ENCODE results near the gene SKIDA1.

The SKIDA1 gene

DNA sequence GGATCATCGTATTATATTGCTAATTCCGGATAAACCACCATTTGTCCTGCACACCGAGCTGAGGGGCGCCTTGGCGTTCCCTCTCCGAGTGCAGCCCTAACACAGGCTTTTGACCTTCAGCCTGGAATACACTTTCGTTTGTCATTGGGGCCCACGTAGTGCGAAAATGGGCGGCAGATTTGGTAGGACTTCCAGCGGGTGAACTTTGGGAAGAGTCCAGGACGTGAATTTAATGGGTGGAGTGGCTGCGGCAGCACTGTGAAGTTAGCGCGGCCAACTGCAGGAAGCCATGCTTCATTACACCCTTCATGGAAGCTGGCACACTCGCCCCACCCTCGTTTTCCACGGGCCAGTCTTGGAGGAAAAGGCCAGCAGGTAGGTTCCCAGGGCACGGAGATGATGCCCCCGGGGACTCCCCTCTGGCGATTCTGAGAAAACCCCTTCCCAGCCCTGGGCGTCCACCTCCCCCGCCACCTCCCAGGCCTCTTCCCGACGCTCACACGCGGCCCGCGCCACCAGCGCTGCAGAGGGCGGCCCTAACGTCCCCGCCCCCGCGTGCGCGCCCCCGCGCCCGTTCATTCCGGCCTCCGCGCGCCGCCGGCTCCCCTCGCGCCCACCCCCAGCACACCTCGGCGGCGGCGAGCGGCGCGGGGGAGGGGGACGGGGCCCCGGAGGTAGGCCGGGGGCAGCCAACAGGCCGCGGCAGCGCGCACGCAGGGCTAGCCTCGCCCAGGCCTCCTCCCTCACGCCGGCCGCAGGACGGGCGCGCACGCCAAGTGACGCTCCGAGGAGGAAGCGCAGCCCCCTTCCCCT lies 8.2 kb upstream of the SKIDA1 start, which contains the start of gene MLLT10:
MLLT10 (plus strand) TSS at position 766 of the 813 bp plus-strand sequence. CDS start 413 bp downstream, outside the sequence.
- H3K9me3 ChIP-seq (ENCODE audit: control insufficient read depth, insufficient read depth, low read length), result no peaks in the 10 kb centered on the region
- H3K4me1 ChIP-seq (ENCODE audit: insufficient read depth, low read length), result peaks cover 16% of the 10 kb centered on the region
- peak within 1 kb of the TSS; percentile 96 for H3K9ac ChIP-seq (ENCODE audit: low read depth, low read length)
- peaks cover 2% of the 10 kb centered on the region; the same call in 1 of the 2 replicates for H3K36me3 ChIP-seq (ENCODE audit: insufficient read depth, low read length)

DNA sequence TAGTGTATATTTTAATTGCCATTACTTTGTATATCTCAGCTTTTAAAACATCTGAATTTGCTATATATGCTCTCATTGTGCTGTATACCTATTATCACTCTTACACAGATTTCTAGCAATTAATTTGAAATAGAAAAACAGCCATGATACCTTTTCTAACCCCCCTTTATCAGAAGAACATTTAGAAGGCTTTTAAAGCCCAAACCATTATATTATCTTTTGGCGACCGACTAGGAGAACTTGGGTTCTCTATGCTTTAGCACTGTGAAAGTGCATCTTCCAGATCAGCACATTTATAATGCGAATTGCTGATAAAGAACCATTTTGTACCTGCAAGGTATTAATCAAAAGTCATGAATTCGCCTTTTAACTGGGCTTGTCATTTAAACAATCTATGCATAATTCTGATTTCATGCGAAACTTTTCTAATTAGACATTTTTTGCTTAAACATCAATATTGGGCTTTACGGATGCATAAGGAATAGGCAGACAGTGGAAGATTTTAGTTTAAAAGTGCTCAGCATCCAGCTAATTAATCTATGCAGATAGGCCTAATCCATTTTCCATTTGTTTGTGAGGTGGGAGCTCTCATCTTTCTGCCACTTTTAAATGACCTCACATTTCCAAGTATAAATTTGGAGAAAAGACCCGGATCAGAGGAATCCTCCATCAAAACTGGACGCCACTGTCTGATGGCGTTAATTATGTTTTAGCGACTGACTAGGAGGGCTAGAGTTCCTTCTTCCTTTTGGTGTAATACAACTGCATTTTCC lies 7.4 kb upstream of the SKIDA1 start:
- no peaks in the 10 kb centered on the region for H3K9me3 ChIP-seq (ENCODE audit: control insufficient read depth, insufficient read depth, low read length)

DNA sequence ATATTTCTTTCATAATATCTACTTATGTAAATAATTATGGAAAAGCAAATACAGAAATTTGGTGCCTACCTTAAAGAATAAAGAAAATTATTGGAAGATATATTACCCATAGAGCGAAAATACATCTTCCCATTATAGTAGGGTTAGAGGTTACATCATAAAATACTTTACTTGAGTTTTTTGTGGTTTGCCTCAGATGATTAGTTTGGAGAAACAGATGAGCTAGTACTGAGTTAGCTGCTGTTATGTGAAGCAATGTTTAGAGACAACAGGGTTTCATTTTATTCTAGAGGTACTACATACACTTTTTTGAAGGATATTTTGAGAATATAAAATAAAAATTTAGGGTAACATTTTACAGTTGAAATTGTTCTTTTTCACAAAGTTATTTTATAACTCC lies 5.7 kb upstream of the SKIDA1 start:
- peaks cover 16% of the 10 kb centered on the region for H3K4me1 ChIP-seq (ENCODE audit: insufficient read depth, low read length)
- H3K36me3 ChIP-seq (ENCODE audit: insufficient read depth, low read length), result no peaks in the 10 kb centered on the region
- no peak overlapping the region for H3K9ac ChIP-seq (ENCODE audit: low read depth, low read length)
- no peaks in the 10 kb centered on the region for H3K9me3 ChIP-seq (ENCODE audit: control insufficient read depth, insufficient read depth, low read length)

More for the DNA sequence above, 7.4 kb upstream of the SKIDA1 start:
- H3K36me3 ChIP-seq (ENCODE audit: insufficient read depth, low read length), result peaks cover 2% of the 10 kb centered on the region; the same call in 1 of the 2 replicates
- peak overlapping the region; percentile 96 for H3K9ac ChIP-seq (ENCODE audit: low read depth, low read length)
- H3K4me1 ChIP-seq (ENCODE audit: insufficient read depth, low read length), result peaks cover 16% of the 10 kb centered on the region

DNA sequence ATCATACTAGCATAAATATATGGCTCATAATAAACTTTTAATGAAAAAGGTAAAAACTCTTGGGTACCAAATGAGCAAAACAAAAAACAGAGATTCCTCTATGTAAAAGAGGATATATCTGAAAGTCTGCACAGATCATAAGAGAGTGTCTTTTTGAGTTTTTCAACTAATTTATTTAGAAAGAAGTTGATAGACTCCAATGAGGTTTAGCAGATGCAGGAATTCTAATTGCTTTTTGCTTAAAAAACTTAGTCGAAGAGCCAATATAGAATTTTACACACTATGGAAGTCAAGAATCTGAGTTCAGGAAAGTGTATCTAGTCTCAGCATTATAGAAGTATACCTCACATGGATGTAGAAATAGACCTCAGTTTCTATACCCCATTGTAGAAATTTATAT lies 5.2 kb upstream of the SKIDA1 start:
- Histone ChIP-seq H3K36me3 (ENCODE audit: insufficient read depth, low read length) (no peaks in the 10 kb centered on the region), H3K4me1 (ENCODE audit: insufficient read depth, low read length) (peaks cover 15% of the 10 kb centered on the region), H3K9me3 (ENCODE audit: control insufficient read depth, insufficient read depth, low read length) (no peaks in the 10 kb centered on the region), H3K9ac (ENCODE audit: low read depth, low read length) (no peak overlapping the region)

DNA sequence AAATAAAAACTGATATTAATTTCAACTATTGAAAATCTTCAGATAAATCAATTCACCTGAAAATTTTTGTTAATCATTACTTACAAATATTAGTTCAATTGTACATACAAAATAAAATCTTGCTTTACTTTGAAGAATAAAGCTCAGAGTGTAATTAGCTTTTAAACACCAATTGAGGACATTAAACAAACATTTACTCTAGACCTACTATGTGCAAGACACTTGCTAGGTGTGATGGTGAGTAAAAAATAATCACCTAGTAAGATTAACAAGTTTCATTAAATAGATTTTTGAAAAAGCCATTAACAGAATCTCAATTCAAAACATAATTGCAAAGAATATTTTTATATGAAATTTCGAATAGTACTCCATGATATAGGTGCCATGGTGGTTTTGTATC lies 4.7 kb upstream of the SKIDA1 start:
- H3K9me3 ChIP-seq (ENCODE audit: control insufficient read depth, insufficient read depth, low read length), result no peaks in the 10 kb centered on the region
- H3K36me3 ChIP-seq (ENCODE audit: insufficient read depth, low read length), result no peaks in the 10 kb centered on the region
- no peak overlapping the region for H3K9ac ChIP-seq (ENCODE audit: low read depth, low read length)
- H3K4me1 ChIP-seq (ENCODE audit: insufficient read depth, low read length), result peaks cover 13% of the 10 kb centered on the region

DNA sequence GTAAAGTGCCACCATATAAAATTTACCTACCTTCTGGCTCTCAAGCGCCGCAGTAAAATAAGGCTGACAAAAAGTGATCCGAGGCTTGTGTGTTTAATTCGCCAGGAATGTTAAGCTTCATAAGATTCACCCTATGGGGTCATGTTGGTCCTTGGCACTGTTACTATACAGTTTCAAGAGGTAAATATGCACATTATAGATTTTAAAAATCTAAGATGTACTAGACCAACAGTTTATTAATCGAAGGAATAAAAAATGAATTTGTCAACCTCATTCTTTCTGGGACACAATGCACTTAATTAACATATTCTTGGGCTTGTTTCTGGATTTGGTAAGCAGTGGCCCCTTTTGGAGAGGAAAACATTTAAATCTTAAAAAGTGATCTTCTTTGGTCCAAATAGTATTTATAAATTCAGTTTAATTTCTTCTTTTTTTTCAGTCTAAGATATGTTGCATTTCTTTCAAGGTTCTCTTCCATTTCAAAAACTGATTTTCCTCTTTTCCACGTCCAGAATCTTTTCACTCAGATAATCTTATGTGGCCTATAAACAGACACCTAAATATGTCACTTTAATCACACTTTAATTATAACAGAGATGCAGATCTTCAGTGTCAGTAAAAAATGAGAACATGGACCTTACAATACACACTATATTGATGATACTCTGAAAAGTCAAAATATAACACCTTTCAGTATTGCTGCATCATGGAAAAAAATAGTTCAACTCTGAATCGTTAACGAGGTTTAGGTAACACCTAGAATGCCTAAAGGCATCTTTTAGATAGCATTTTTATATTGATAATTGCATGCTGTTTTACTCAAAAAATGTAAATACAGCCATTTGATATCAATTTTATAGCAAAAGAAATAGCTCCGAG lies 3.8 kb upstream of the SKIDA1 start:
- H3K4me1 ChIP-seq (ENCODE audit: insufficient read depth, low read length), result peaks cover 13% of the 10 kb centered on the region
- peak overlapping the region; percentile 91 for H3K9ac ChIP-seq (ENCODE audit: low read depth, low read length)
- H3K9me3 ChIP-seq (ENCODE audit: control insufficient read depth, insufficient read depth, low read length), result no peaks in the 10 kb centered on the region
- no peaks in the 10 kb centered on the region for H3K36me3 ChIP-seq (ENCODE audit: insufficient read depth, low read length)

DNA sequence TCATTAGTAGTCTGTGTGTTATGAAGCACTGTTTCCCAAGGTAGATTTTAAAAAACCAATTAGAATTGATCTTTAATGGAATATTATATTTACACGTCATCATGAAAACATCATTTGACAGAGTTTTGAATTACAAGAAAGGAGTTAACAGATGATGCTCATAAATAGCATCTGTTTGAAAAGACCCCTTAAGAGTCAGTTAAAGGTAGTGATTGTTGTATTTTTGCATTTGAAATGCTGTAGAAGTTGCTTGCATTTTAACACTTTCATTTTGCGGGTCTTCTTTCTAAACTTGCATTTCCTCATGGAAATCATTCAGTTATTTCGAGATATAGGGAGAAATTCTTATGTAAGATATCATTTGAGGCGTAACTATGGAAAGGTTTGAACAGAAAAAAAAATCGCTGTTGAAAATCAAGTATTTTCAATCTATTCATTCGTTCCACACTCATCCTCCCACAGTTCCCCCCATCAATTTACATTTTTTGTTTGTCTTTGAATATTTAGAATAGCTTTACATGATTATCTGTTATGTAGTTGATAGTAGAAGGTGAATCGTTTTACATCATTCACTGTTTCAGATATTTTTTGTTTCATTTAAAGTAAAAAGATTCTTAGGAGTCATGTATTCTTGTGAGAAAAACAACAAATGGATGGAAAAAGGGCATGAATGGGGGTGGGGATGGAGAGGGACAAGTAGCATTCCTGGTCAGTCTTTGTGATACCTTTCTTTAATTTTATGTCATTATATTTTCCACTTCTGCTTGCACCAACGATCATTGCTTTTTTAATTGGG lies 3.0 kb upstream of the SKIDA1 start:
- Histone ChIP-seq H3K9ac (ENCODE audit: low read depth, low read length) (peak overlapping the region; percentile 91), H3K36me3 (ENCODE audit: insufficient read depth, low read length) (no peaks in the 10 kb centered on the region), H3K9me3 (ENCODE audit: control insufficient read depth, insufficient read depth, low read length) (no peaks in the 10 kb centered on the region), H3K4me1 (ENCODE audit: insufficient read depth, low read length) (peaks cover 18% of the 10 kb centered on the region)

DNA sequence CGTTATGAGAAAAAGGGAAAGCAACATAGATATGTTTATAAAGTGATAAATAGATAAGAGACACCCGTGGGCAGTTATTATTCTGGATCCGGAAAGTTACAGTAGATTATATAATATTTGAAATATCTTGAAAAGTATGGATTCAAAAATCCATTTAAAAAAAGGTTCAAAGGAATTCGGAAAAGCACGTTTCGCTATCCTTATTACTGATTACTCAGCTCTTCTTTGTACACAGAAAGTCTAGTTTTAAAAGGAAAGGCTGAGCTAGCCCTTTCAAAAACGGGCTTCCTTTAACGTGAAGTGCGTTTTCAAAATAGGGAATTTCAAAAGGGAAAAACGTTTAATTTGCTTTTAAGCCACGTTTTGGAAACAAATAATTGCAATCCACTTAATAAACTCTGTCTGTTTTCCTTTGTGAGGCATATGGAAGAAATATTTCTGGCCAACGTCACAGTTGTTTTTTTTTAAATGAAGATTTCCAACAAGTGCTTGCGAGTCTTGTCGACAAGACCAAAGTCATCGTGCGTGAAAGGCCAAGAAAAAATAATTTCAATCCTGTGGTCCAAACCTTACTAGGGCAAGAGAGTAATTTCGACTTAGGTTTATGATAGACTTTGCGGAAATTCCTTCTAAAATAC lies 2.2 kb upstream of the SKIDA1 start:
- no peaks in the 10 kb centered on the region for H3K9me3 ChIP-seq (ENCODE audit: control insufficient read depth, insufficient read depth, low read length)
- H3K9ac ChIP-seq (ENCODE audit: low read depth, low read length), result peak overlapping the region; percentile 91
- no peaks in the 10 kb centered on the region for H3K36me3 ChIP-seq (ENCODE audit: insufficient read depth, low read length)
- H3K4me1 ChIP-seq (ENCODE audit: insufficient read depth, low read length), result peaks cover 21% of the 10 kb centered on the region

DNA sequence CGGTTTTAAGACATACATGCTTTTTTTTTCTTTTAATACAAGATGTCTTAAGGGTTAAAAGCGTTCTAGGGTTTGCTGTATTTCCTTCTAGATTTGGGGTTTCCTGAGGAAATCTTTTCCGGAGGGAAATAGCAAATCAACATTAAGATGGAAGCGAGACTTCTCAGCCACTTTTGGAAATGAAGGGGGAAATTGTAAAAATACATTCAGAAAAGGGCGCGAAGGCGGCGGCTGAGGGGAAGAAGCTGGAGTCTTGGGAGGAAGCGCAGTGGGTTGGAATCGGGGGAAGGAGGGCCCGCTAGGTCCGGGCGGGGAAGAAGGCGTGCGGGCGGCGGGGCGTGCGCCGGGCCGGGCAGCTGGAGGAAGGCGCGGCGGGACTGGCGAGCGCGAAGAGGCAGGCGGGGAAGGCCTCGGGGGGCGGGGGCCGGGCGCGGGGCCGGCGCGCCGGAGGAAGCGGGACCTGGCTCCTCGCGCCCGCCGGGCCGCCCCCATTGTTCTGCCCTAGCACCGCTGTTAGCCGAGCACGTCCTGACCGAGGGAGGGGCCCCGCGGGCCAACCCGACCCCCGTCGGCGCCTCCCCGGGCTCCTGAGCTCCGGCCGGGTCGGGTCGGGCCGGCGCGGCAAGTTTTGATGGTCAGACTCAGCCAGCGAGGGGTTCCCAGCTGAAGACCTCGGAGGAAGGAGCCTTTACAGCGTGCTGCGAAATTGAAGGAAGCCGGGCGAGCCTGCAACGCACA lies 1.5 kb upstream of the SKIDA1 start:
- H3K36me3 ChIP-seq (ENCODE audit: insufficient read depth, low read length), result no peaks in the 10 kb centered on the region
- H3K9ac ChIP-seq (ENCODE audit: low read depth, low read length), result peak overlapping the region; percentile 91
- H3K4me1 ChIP-seq (ENCODE audit: insufficient read depth, low read length), result peaks cover 22% of the 10 kb centered on the region
- no peaks in the 10 kb centered on the region for H3K9me3 ChIP-seq (ENCODE audit: control insufficient read depth, insufficient read depth, low read length)

DNA sequence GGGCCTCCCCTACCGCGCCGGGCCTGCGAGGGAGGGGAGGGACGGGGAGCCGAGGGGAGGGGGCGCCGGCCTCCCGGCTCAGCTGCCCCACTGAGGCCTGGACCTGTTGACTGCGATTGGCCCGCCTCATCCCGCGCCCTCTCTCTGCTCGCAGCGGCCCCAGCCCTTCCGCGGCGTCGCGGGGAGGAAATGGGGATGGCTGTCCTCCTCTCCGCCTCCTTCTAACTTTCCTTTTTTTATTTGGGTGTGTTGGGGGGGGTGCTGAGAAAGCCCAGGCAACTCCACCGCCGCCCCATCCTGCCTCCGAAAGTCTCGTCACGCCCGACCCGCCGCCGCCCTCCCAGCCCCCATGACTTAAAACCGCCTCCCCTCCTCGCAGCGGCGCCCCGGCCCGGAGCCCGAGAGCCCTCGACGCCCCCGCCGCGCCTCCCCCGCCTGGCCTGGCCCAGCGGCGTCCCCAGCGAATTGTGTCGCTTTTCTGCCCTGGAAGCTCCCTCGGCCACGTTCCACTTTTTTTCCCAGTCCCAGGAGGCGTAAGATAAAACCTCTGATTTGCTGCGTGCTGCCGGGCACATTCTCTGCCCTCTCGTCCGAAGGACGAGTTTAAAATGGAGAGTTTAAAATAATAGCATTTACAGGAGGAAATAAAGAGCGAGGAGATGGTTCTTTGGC lies 842 bp upstream of the SKIDA1 start:
- H3K36me3 ChIP-seq (ENCODE audit: insufficient read depth, low read length), result no peaks in the 10 kb centered on the region
- H3K4me1 ChIP-seq (ENCODE audit: insufficient read depth, low read length), result peaks cover 29% of the 10 kb centered on the region
- H3K9me3 ChIP-seq (ENCODE audit: control insufficient read depth, insufficient read depth, low read length), result no peaks in the 10 kb centered on the region
- H3K9ac ChIP-seq (ENCODE audit: low read depth, low read length), result peak overlapping the region; percentile 91

DNA sequence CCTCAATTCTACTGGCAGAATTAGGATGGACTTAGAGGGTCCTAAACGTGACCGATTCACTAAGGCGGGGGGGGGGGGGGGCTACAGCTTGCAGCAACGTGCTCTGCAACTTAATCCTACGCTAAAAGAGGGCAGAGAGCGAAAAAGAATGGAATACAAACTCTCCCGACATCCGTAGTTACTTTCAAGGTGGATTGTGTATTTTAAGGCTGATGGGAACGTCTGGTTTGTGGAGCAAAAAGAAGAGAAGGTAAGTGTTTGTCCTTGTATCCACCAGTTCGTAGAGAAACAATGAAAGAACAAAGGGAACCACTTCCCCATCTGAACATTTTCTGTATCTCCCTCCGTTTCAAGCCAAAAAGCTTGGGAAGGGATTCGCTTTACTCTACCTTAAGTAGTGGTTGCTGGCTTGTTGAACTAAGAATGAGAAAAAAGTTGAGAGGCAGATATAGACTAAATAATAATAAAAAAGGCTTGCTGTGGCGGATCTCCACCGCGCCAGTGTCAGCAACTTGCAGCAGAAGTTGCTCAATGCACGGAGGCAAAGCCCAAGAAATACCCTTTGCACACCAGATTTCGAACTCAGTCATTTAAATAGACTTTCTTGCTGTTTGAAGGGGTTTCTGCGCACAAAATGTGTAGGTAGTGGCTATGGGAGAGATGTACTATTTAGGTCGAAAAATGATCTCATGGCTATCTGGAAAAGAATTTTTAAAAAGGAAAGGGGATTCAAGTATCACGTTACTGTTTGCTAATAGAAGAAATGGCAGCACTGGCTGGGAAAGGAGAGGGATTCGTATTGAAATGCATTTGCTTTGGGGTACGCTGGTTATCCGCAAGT lies 736 bp downstream of the SKIDA1 start:
- no peaks in the 10 kb centered on the region for H3K36me3 ChIP-seq (ENCODE audit: insufficient read depth, low read length)
- no peaks in the 10 kb centered on the region for H3K9me3 ChIP-seq (ENCODE audit: control insufficient read depth, insufficient read depth, low read length)
- peaks cover 35% of the 10 kb centered on the region for H3K4me1 ChIP-seq (ENCODE audit: insufficient read depth, low read length)
- peak overlapping the region; percentile 84 for H3K9ac ChIP-seq (ENCODE audit: low read depth, low read length)

DNA sequence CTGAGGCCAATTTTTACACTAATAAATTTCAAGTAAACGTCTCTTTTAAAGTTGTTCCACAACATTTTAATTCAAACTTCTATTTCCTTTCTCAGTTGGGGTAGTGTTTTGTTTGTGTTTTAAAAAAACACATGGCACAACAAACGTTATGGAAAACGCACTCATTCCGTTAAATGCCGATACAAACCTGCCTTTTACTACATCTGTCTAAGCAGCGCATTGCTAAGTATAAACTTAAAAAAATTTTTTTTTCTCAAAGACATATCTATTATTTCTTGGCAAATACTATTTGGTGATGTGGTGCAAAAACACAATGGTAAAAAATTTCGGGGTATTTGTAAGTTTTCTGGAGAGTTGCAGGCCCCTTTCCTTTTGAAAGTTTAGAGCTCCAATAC lies 1.4 kb downstream of the SKIDA1 start:
- Histone ChIP-seq H3K36me3 (ENCODE audit: insufficient read depth, low read length) (no peaks in the 10 kb centered on the region), H3K9me3 (ENCODE audit: control insufficient read depth, insufficient read depth, low read length) (no peaks in the 10 kb centered on the region), H3K9ac (ENCODE audit: low read depth, low read length) (peak overlapping the region; percentile 84), H3K4me1 (ENCODE audit: insufficient read depth, low read length) (peaks cover 31% of the 10 kb centered on the region)
